ENCODE measurements around the gene FPR1. TPM values are rescaled to one million over a fixed set of nuclear protein-coding genes. Genes with fewer than 3 reads are reported as not detected.
"Not testable (repeated sequence)": the region's sequence is repeated elsewhere in the genome, so short reads cannot be mapped to it uniquely, and the experiment has no call there.

The FPR1 gene
- total and polyA plus RNA-seq, 2 donors: 7.1 to 15.7 TPM

DNA sequence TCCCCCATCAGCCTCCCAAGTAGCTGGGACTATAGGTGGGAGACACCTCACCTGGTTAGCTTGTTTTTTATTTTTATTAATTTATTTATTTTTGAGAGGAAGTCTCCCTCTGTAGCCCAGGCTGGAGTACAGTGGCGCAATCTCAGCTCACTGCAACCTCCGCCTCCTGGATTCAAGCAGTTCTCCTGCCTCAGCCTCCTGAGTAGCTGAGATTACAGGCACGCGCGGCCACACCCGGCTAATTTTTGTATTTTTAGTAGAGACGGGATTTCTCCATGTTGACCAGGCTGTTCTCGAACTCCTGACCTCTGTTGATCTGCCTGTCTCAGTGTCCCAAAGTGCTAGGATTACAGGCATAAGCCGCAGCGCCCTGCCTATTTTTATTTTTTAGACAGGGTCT lies 13.2 kb downstream of the FPR1 start:
- H3K27ac ChIP-seq (ENCODE audit: low read depth); H3K4me3 ChIP-seq (ENCODE audit: low read depth, low read length); DNase-seq (ENCODE audit: extremely low spot score); H3K36me3 ChIP-seq (ENCODE audit: insufficient read depth); H3K4me1 ChIP-seq (ENCODE audit: insufficient read depth): not testable (repeated sequence)
- WGBS: 92% methylated on average over 10 of the region's 10 CpGs

DNA sequence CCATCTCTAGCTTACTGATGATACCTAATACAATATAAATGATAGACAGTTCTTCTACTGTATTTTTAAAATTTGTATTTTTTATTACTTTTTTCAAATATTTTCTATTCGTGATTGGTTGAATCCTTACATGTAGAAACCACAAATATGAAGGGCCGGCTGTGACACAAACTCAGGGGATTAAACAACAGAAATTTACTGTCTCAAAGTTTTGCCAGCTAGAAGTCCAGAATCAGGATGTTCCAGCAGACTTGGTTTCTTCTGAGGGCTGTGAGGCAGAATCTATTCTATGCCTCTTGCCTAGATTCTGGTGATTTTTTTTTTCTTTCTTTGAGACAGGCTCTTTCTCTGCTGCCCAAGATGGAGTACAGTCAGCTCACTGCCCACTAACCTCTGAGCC lies 13.8 kb downstream of the FPR1 start:
- no peak for DNase-seq (ENCODE audit: extremely low spot score)
- H3K4me1 ChIP-seq (ENCODE audit: insufficient read depth): no peaks in the 10 kb centered on the region
- H3K4me3 ChIP-seq (ENCODE audit: low read depth, low read length): no peak overlapping the region
- no peaks in the 10 kb centered on the region for H3K36me3 ChIP-seq (ENCODE audit: insufficient read depth)
- H3K27ac ChIP-seq (ENCODE audit: low read depth): no peak overlapping the region
- 58% methylated on average over 2 of the region's 2 CpGs for WGBS

DNA sequence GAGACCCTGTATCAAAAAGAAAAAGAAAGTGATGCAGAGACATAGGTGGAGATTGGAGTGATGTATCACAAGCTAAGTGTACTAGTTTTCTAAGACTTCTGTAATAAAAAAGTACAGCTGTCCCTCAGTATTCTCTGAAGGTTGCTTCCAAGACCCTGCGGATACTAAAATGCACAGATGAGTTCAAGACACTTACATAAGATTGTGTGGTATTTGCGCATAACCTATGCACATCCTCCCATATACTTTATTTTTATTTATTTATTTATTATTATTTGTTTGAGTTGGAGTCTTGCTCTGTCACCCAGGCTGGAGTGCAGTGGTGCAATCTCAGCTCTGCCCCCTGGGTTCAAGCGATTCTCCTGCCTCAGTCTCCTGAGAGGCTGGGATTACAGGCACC lies 14.3 kb downstream of the FPR1 start:
- Histone ChIP-seq H3K27ac (ENCODE audit: low read depth) (no peak overlapping the region), H3K4me1 (ENCODE audit: insufficient read depth) (no peaks in the 10 kb centered on the region), H3K4me3 (ENCODE audit: low read depth, low read length) (no peak overlapping the region), H3K36me3 (ENCODE audit: insufficient read depth) (no peaks in the 10 kb centered on the region)
- WGBS: 96% methylated on average over 3 of the region's 3 CpGs
- no peak for DNase-seq (ENCODE audit: extremely low spot score)

DNA sequence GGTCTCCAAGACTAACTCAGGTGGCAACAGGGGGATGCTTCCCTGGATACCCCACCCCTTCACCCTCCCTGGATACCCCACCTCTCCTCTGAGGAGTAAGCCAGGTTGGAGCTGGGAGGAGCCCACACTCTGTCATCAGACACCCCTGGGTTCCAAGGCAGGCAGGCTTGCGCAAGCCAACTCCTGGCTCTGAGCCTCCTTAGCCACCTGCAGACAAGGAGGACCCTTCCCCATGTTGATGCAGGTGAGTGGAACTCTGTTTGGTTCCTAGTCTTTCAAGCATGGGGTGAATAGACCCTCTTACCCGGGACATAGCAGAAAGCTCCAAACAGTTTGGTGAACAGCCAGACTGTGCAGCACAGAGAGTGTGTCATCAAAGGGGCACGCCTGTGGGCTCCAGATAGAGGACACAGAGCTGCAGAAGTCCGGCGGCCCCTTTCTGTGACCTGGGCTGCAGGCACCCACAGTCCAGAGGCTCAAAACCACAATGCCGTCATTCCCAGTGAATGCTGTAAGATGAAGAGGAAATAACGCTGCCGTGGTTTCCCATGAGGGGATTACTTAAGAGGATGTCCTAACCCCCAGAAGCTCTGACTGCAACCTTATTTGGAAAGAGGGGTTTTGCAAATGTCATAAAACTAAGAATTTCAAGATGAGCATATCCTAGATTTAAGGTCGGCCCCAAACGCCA lies 15.8 kb downstream of the FPR1 start:
- WGBS: 62% methylated on average over 10 of the region's 10 CpGs
- Histone ChIP-seq H3K36me3 (ENCODE audit: insufficient read depth) (no peaks in the 10 kb centered on the region), H3K27ac (ENCODE audit: low read depth) (no peak overlapping the region), H3K4me1 (ENCODE audit: insufficient read depth) (no peaks in the 10 kb centered on the region), H3K4me3 (ENCODE audit: low read depth, low read length) (no peak overlapping the region)
- no peak for DNase-seq (ENCODE audit: extremely low spot score)

DNA sequence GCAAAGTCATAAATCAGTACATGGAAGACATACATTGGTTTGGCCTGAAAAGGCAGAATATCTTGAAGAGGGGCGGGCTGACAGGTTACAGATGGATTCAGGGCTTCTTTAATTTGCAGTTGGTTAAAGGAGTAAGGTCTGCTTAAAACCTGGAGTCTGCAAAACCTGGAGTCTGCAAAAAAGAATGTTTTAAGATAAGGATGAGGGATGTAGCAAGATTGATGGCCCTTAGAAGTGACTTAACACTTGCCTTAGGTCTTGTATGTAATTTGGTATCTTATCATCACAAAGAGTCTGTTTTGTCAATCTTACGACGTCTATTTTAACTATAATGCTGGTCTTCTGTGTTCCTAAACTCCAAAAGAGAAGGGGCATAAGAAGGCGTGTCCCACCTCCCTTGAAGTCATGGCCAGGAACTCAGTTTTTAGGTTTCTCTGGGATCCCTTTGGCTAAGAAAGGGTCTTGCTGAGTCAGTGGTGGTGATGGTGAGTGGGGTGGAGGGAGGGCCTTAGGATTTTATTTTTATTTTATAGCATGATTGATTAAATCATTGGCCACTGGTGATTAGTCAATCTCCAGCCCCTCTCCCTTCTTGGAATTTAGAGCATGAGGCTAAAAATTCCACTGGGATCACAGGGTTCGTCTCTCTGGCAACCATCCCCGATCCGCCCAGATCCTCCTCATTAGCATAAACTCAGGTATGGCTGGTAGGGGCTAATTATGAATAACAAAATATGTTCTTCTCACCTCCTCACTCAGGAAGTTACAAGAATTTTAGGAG lies 17.7 kb downstream of the FPR1 start:
- H3K36me3 ChIP-seq (ENCODE audit: insufficient read depth): no peaks in the 10 kb centered on the region
- no peaks in the 10 kb centered on the region for H3K4me1 ChIP-seq (ENCODE audit: insufficient read depth)
- H3K27ac ChIP-seq (ENCODE audit: low read depth): no peak overlapping the region
- WGBS: 64% methylated on average over 7 of the region's 7 CpGs
- H3K4me3 ChIP-seq (ENCODE audit: low read depth, low read length): no peak overlapping the region
- DNase-seq (ENCODE audit: extremely low spot score): no peak

DNA sequence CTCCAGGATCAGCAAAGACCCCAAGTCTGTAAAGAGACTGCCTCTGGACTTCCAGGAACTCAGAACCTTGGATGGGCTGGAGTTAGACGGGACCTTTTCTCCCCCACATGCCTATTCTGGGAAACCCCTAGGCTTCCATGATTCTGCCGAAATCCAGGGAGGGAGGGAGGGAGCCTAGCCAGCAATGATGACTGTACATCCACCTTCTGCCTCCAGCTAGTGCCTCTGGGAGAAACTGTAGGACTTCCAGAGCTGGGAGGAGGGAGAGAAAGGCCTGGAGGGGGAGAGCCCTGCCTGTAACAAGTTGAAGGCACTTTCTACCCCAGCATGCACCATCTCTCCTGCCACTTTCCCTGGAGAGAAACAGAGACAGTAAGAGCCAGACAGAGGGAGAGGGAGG lies 21.9 kb downstream of the FPR1 start:
- 72% methylated on average over 2 of the region's 2 CpGs for WGBS
- DNase-seq (ENCODE audit: extremely low spot score): no peak
- H3K4me1 ChIP-seq (ENCODE audit: insufficient read depth): no peaks in the 10 kb centered on the region

DNA sequence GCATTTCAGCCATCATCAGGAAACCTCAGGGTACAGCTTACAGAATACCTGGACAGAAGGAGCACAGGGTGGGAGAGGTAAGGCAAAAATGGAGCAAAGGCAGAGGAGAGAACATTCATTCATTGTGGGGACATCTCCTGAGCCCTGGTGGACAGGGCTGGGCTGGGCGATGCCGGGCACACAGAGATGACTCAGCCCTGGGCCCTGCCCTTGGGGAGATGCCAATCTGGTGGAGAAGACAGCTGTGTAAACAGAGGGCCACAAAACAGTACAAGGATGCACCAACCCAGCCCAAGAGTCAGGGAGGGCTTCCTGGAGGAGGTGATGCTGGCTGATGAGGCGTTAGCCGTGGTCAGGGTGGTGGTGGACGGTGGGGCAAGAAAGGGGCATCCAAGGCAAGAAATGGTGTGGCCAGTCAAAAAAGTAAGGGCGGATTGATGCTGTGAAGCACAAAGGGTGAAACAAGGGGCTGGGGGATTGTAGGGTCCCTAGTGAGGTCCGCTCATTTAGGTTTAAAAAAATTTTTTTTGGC lies 24.3 kb downstream of the FPR1 start:
- WGBS: 82% methylated on average over 7 of the region's 7 CpGs
- Histone ChIP-seq H3K27ac (ENCODE audit: low read depth) (no peak overlapping the region), H3K4me1 (ENCODE audit: insufficient read depth) (no peaks in the 10 kb centered on the region), H3K4me3 (ENCODE audit: low read depth, low read length) (no peak overlapping the region), H3K36me3 (ENCODE audit: insufficient read depth) (no peaks in the 10 kb centered on the region)
- DNase-seq (ENCODE audit: extremely low spot score): no peak

More for the DNA sequence above, 21.9 kb downstream of the FPR1 start:
- Histone ChIP-seq H3K4me3 (ENCODE audit: low read depth, low read length) (no peak overlapping the region), H3K27ac (ENCODE audit: low read depth) (no peak overlapping the region), H3K36me3 (ENCODE audit: insufficient read depth) (no peaks in the 10 kb centered on the region)

DNA sequence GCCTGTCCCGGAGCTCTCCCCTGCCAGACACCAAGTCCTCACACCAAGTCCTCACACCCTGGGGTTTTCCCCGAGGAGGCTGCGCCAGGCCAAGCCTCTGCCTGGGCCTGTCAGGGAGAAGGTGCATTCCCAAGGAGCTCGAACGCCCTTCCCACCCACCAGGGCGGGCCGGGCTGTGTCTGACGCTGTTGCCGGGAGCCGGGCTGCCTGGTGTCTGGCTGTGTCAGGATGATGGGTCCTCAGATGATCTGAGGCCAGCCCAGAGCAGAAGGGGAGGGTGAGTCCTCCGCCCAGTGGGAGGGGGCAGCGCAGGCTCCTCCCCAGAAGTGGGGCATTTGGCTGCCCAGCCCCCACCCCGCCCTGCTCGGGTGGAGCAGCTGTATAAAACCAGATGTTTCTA lies 25.6 kb downstream of the FPR1 start:
- 20% methylated on average over 14 of the region's 14 CpGs for WGBS
- no peaks in the 10 kb centered on the region for H3K36me3 ChIP-seq (ENCODE audit: insufficient read depth)
- no peak overlapping the region for H3K27ac ChIP-seq (ENCODE audit: low read depth)
- DNase-seq (ENCODE audit: extremely low spot score): no peak
- no peak overlapping the region for H3K4me3 ChIP-seq (ENCODE audit: low read depth, low read length)
- no peaks in the 10 kb centered on the region for H3K4me1 ChIP-seq (ENCODE audit: insufficient read depth)

DNA sequence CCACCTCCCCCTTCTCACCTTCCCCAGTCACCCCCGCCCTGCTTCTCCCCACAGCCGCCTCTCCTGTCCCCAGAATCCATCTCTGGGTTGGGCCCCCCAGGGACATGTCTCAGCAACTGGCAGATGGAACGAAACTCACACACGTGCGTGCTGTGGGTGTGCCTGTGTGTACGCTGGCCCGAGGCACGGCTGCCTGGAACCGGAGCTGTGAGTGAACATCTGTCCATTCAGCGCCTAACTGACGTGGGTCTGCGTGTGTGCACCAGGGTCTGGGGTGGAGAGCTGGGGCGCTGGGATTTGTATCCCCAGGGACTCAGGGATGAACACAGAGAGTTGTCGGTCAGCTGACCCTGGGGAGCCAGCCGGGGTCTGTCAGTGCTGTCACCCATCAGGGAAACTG lies 27.1 kb downstream of the FPR1 start:
- H3K4me3 ChIP-seq (ENCODE audit: low read depth, low read length): no peak overlapping the region
- no peak for DNase-seq (ENCODE audit: extremely low spot score)
- no peak overlapping the region for H3K27ac ChIP-seq (ENCODE audit: low read depth)
- H3K36me3 ChIP-seq (ENCODE audit: insufficient read depth): no peaks in the 10 kb centered on the region
- H3K4me1 ChIP-seq (ENCODE audit: insufficient read depth): no peaks in the 10 kb centered on the region
- 31% methylated on average over 15 of the region's 15 CpGs for WGBS

DNA sequence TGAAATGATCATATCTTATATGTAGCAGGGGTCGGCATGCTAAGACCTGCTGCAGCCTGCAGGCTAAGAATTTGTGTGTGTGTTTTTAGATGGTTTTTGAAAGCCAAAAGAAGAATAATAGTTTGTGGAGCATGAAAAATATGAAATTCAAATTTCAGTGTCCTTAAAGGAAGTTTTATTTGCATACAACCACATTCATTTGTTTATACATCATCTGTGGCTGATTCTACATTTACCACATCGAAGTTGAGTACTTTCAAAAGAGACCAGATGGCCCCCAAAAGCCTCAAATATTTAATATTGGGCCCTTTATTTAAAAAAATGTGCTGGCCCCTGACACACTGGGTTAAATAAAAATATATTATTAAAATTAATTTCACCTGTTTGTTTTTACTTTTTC lies 29.2 kb downstream of the FPR1 start:
- no peak overlapping the region for H3K4me3 ChIP-seq (ENCODE audit: low read depth, low read length)
- no peaks in the 10 kb centered on the region for H3K4me1 ChIP-seq (ENCODE audit: insufficient read depth)
- H3K27ac ChIP-seq (ENCODE audit: low read depth): no peak overlapping the region
- no peak for DNase-seq (ENCODE audit: extremely low spot score)
- H3K36me3 ChIP-seq (ENCODE audit: insufficient read depth): no peaks in the 10 kb centered on the region
- WGBS: 59% methylated on average over 2 of the region's 2 CpGs

DNA sequence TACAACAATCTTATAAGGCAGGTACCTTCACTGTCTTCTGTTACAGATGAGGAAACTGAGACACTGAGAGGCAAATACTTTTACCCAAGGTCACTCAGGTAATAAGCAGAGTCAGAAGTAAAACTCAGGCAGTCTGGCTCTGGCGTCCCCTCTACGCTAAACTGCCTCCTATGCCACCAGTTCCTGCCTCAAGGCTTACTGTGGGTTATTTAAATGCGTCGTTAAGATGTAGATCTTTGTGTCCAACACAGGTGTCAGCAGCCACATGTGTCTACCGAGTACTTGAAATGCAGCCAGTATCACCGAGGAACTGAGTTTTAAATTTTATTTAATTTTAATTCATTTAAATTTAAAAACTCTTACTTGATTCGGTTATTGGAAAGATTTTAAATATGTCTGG lies 29.8 kb downstream of the FPR1 start:
- WGBS: 61% methylated on average over 7 of the region's 7 CpGs
- no peaks in the 10 kb centered on the region for H3K36me3 ChIP-seq (ENCODE audit: insufficient read depth)
- H3K4me3 ChIP-seq (ENCODE audit: low read depth, low read length): no peak overlapping the region
- no peak for DNase-seq (ENCODE audit: extremely low spot score)
- no peak overlapping the region for H3K27ac ChIP-seq (ENCODE audit: low read depth)
- no peaks in the 10 kb centered on the region for H3K4me1 ChIP-seq (ENCODE audit: insufficient read depth)

DNA sequence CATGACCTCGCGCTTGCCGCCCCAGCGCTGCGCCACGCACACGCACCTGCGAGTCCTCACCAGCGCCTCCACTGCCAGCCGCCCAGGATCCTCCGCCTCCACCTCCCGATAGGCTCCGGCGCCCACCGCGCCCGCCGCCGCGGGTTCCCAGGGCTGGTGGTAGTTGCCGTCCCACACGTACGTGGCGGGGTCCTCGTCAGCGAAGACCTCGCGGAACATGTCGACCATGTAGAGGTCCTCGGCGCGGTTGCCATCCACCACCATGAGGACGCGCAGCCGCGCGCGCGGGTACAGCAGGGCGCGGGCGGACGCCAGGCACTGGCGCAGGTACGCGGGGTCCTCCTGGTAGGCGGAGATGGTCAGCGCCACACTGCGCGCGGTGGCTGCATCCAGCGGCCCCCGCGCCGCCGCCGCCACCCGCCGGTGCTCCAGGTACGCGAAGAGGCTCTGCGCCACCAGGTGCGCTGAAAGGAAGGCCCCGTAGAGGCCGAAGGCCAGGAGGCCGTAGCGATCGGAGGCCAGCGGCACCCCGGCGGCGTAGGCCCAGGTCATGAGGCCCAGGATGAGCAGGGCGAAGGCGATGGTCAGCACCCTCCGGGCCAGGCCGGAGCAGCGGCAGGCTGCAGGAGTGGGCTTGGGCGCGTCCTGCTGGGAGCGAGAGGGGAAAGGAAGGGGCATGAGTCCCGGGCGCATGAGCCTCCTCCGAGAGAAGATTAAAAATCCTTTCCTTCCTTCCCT lies 32.3 kb downstream of the FPR1 start:
- DNase-seq (ENCODE audit: extremely low spot score): no peak
- Histone ChIP-seq H3K27ac (ENCODE audit: low read depth) (no peak overlapping the region), H3K4me1 (ENCODE audit: insufficient read depth) (no peaks in the 10 kb centered on the region), H3K4me3 (ENCODE audit: low read depth, low read length) (no peak overlapping the region), H3K36me3 (ENCODE audit: insufficient read depth) (no peaks in the 10 kb centered on the region)
- WGBS: 4% methylated on average over 83 of the region's 83 CpGs

DNA sequence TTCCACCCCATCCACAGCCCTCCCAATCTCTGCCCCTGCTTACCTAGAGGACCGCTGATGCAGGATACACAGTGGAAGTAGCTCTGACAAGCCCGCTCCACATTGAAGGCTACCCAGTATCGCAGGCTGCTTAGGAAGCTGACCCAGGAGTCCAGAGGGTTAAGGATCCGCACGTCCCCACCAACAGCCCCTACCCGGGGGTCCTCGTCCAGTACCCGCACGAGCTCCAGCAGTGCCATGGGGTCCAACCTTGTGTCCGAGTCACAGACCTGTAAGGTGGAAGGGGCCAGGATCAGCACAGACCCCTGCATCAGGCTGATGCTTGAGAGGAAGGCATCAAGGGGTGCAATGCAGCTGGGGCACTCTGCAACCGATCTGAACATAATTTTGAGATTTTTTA lies 34.8 kb downstream of the FPR1 start:
- no peaks in the 10 kb centered on the region for H3K36me3 ChIP-seq (ENCODE audit: insufficient read depth)
- WGBS: 82% methylated on average over 11 of the region's 11 CpGs

DNA sequence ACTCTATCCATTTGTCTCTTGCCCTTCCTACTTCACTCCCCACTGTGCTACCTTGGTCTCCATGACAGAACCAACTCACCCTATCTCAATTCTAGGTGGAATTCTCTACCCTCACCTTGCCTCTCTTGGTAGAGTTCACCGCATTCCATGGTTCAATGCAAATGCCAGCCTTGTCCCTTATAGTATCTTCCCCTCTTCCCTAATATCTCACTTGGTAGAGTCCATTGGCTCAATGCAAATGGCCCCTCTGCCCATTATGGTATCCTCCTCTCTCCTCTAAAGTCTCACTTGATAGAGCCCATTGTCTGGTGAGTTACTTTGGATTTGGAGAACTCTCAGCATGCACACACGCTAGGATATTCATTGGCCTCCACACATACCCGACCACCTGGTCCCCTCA lies 35.8 kb downstream of the FPR1 start:
- Histone ChIP-seq H3K4me3 (ENCODE audit: low read depth, low read length) (no peak overlapping the region), H3K4me1 (ENCODE audit: insufficient read depth) (no peaks in the 10 kb centered on the region), H3K27ac (ENCODE audit: low read depth) (no peak overlapping the region), H3K36me3 (ENCODE audit: insufficient read depth) (no peaks in the 10 kb centered on the region)
- DNase-seq (ENCODE audit: extremely low spot score): no peak
- 88% methylated on average over 3 of the region's 3 CpGs for WGBS

More for the DNA sequence above, 34.8 kb downstream of the FPR1 start:
- H3K4me1 ChIP-seq (ENCODE audit: insufficient read depth): no peaks in the 10 kb centered on the region
- no peak overlapping the region for H3K4me3 ChIP-seq (ENCODE audit: low read depth, low read length)
- DNase-seq (ENCODE audit: extremely low spot score): no peak
- no peak overlapping the region for H3K27ac ChIP-seq (ENCODE audit: low read depth)
